COLO668 (cell line): ENCODE measurements around the gene SERPINA3.
"Not testable (repeated sequence)": the region's sequence is repeated elsewhere in the genome, so short reads cannot be mapped to it uniquely, and the experiment has no call there.

Source experiments
- DNase-seq: peaks from one replicate; lab custom pipeline; 2025; ENCODE audit not compliant: unreplicated experiment; lab: John Stamatoyannopoulos, UW

SERPINA3 gene

GRCh38 chr14:94612174-94612573 lies at the start of gene SERPINA3:
TSS of gene SERPINA3 (plus strand) at chr14:94612391. CDS start at chr14:94614442, 2,051 bp downstream.
- no peak for DNase-seq

GRCh38 chr14:94562941-94563883 lies 49.0 kb upstream of the SERPINA3 start:
- DNase-seq, result no peak

- no peak for DNase-seq
Observed at GRCh38 chr14:94564381-94564780, 47.8 kb upstream of the SERPINA3 start.

- DNase-seq, result no peak
Observed at GRCh38 chr14:94568186-94568585, 44.0 kb upstream of the SERPINA3 start.

GRCh38 chr14:94569381-94570001 lies 42.7 kb upstream of the SERPINA3 start:
- no peak for DNase-seq

GRCh38 chr14:94570002-94570400 lies 42.2 kb upstream of the SERPINA3 start:
- DNase-seq, result no peak

GRCh38 chr14:94570440-94570839 lies 41.8 kb upstream of the SERPINA3 start:
- DNase-seq, result no peak

- DNase-seq, result no peak
Observed at GRCh38 chr14:94571395-94571794, 40.8 kb upstream of the SERPINA3 start.

GRCh38 chr14:94571950-94572349 lies 40.2 kb upstream of the SERPINA3 start:
- no peak for DNase-seq

- DNase-seq, result no peak
Observed at GRCh38 chr14:94572637-94573303, 39.4 kb upstream of the SERPINA3 start.

GRCh38 chr14:94573475-94574277 lies 38.5 kb upstream of the SERPINA3 start:
- no peak for DNase-seq

- DNase-seq, result no peak
Observed at GRCh38 chr14:94574336-94574735, 37.9 kb upstream of the SERPINA3 start.

- DNase-seq, result no peak
Observed at GRCh38 chr14:94575730-94576585, 36.2 kb upstream of the SERPINA3 start.

GRCh38 chr14:94577472-94577871 lies 34.7 kb upstream of the SERPINA3 start:
- DNase-seq, result not testable (repeated sequence)

GRCh38 chr14:94578712-94579111 lies 33.5 kb upstream of the SERPINA3 start:
- no peak for DNase-seq

- DNase-seq, result peak; percentile 6
Observed at GRCh38 chr14:94581127-94581999, 30.8 kb upstream of the SERPINA3 start, which contains the start of gene SERPINA5. TSS of gene SERPINA5 (plus strand) at chr14:94581426. CDS start at chr14:94587363, 5,937 bp downstream.

- no peak for DNase-seq
Observed at GRCh38 chr14:94582199-94582750, 29.9 kb upstream of the SERPINA3 start.

GRCh38 chr14:94582851-94583250 lies 29.3 kb upstream of the SERPINA3 start:
- no peak for DNase-seq
